ENCODE data around the gene SLC44A5. TPM values are rescaled to one million over a fixed set of nuclear protein-coding genes. Genes with fewer than 3 reads are reported as not detected.
"Not testable (repeated sequence)": the region's sequence is repeated elsewhere in the genome, so short reads cannot be mapped to it uniquely, and the experiment has no call there.

The SLC44A5 gene
- total and polyA plus RNA-seq, 4 donors: 0.75 to 1.6 (median 1.1) TPM

GRCh38 chr1:75181214-75181955 lies 429.5 kb downstream of the SLC44A5 start:
- H3K27ac ChIP-seq (ENCODE audit: low read depth in 1 of 2, low read length in 2 of 2); H3K36me3 ChIP-seq (ENCODE audit: control insufficient read depth in 1 of 2, insufficient read depth in 2 of 2, low read length in 1 of 2); H3K27me3 ChIP-seq (ENCODE audit: control insufficient read depth in 1 of 2, insufficient read depth in 2 of 2, low read length in 1 of 2); H3K4me3 ChIP-seq (ENCODE audit: low read length in 2 of 2); ATAC-seq (ENCODE audit: low FRiP score); intact Hi-C loops (cut with DNase I); H3K4me1 ChIP-seq (ENCODE audit: control insufficient read depth in 1 of 2, insufficient read depth in 2 of 2, low read length in 2 of 2); H3K9me3 ChIP-seq (ENCODE audit: control insufficient read depth, low read length); DNase-seq: not testable (repeated sequence)
- 83% methylated on average over 13 of the region's 13 CpGs for WGBS, 2 donors

- intact Hi-C loops (cut with DNase I): no loop called here
- WGBS, 2 donors: 66 to 70% methylated on average over 2 of the region's 2 CpGs
- ATAC-seq (ENCODE audit: low FRiP score) (no peak), DNase-seq (no peak)
- Histone ChIP-seq H3K9me3 (ENCODE audit: control insufficient read depth, low read length) (peaks cover 2% of the 10 kb centered on the region), H3K4me3 (ENCODE audit: low read length in 2 of 2) (no peak overlapping the region), H3K36me3 (ENCODE audit: control insufficient read depth in 1 of 2, insufficient read depth in 2 of 2, low read length in 1 of 2) (no peaks in the 10 kb centered on the region), H3K4me1 (ENCODE audit: control insufficient read depth in 1 of 2, insufficient read depth in 2 of 2, low read length in 2 of 2) (no peaks in the 10 kb centered on the region), H3K27me3 (ENCODE audit: control insufficient read depth in 1 of 2, insufficient read depth in 2 of 2, low read length in 1 of 2) (no peaks in the 10 kb centered on the region), H3K27ac (ENCODE audit: low read depth in 1 of 2, low read length in 2 of 2) (no peak overlapping the region)
Measured at GRCh38 chr1:75174031-75174760, 436.7 kb downstream of the SLC44A5 start.

GRCh38 chr1:75172556-75172955 lies 438.4 kb downstream of the SLC44A5 start:
- Histone ChIP-seq H3K4me3 (ENCODE audit: low read length in 2 of 2) (no peak overlapping the region), H3K4me1 (ENCODE audit: control insufficient read depth in 1 of 2, insufficient read depth in 2 of 2, low read length in 2 of 2) (no peaks in the 10 kb centered on the region), H3K9me3 (ENCODE audit: control insufficient read depth, low read length) (peaks cover 2% of the 10 kb centered on the region), H3K27ac (ENCODE audit: low read depth in 1 of 2, low read length in 2 of 2) (no peak overlapping the region), H3K27me3 (ENCODE audit: control insufficient read depth in 1 of 2, insufficient read depth in 2 of 2, low read length in 1 of 2) (no peaks in the 10 kb centered on the region), H3K36me3 (ENCODE audit: control insufficient read depth in 1 of 2, insufficient read depth in 2 of 2, low read length in 1 of 2) (no peaks in the 10 kb centered on the region)
- no peak for DNase-seq
- intact Hi-C loops (cut with DNase I): no loop called here
- no peak for ATAC-seq (ENCODE audit: low FRiP score)
- WGBS, 2 donors: 9 to 11% methylated on average over 1 of the region's 1 CpG

- Histone ChIP-seq H3K36me3 (ENCODE audit: control insufficient read depth in 1 of 2, insufficient read depth in 2 of 2, low read length in 1 of 2) (no peaks in the 10 kb centered on the region), H3K27ac (ENCODE audit: low read depth in 1 of 2, low read length in 2 of 2) (no peak overlapping the region), H3K4me1 (ENCODE audit: control insufficient read depth in 1 of 2, insufficient read depth in 2 of 2, low read length in 2 of 2) (no peaks in the 10 kb centered on the region), H3K4me3 (ENCODE audit: low read length in 2 of 2) (no peak overlapping the region), H3K9me3 (ENCODE audit: control insufficient read depth, low read length) (peaks cover 2% of the 10 kb centered on the region), H3K27me3 (ENCODE audit: control insufficient read depth in 1 of 2, insufficient read depth in 2 of 2, low read length in 1 of 2) (no peaks in the 10 kb centered on the region)
- DNase-seq (no peak), ATAC-seq (ENCODE audit: low FRiP score) (no peak)
- intact Hi-C loops (cut with DNase I): no loop called here
- 52 to 55% methylated on average over 1 of the region's 1 CpG for WGBS, 2 donors
Measured at GRCh38 chr1:75171876-75172275, 439.0 kb downstream of the SLC44A5 start.

GRCh38 chr1:75170981-75171380 lies 439.9 kb downstream of the SLC44A5 start:
- Histone ChIP-seq H3K36me3 (ENCODE audit: control insufficient read depth in 1 of 2, insufficient read depth in 2 of 2, low read length in 1 of 2) (no peaks in the 10 kb centered on the region), H3K27me3 (ENCODE audit: control insufficient read depth in 1 of 2, insufficient read depth in 2 of 2, low read length in 1 of 2) (no peaks in the 10 kb centered on the region), H3K4me3 (ENCODE audit: low read length in 2 of 2) (no peak overlapping the region), H3K27ac (ENCODE audit: low read depth in 1 of 2, low read length in 2 of 2) (no peak overlapping the region), H3K4me1 (ENCODE audit: control insufficient read depth in 1 of 2, insufficient read depth in 2 of 2, low read length in 2 of 2) (no peaks in the 10 kb centered on the region), H3K9me3 (ENCODE audit: control insufficient read depth, low read length) (peaks cover 2% of the 10 kb centered on the region)
- no peak for ATAC-seq (ENCODE audit: low FRiP score)
- WGBS, 2 donors: 49 to 59% methylated on average over 2 of the region's 2 CpGs
- intact Hi-C loops (cut with DNase I): no loop called here
- DNase-seq: no peak

GRCh38 chr1:75170011-75170410 lies 440.9 kb downstream of the SLC44A5 start:
- H3K36me3 ChIP-seq (ENCODE audit: control insufficient read depth in 1 of 2, insufficient read depth in 2 of 2, low read length in 1 of 2): no peaks in the 10 kb centered on the region
- 91 to 95% methylated on average over 2 of the region's 2 CpGs for WGBS, 2 donors
- intact Hi-C loops (cut with DNase I): no loop called here
- no peak for DNase-seq
- H3K4me3 ChIP-seq (ENCODE audit: low read length in 2 of 2): no peak overlapping the region
- no peaks in the 10 kb centered on the region for H3K4me1 ChIP-seq (ENCODE audit: control insufficient read depth in 1 of 2, insufficient read depth in 2 of 2, low read length in 2 of 2)
- no peaks in the 10 kb centered on the region for H3K27me3 ChIP-seq (ENCODE audit: control insufficient read depth in 1 of 2, insufficient read depth in 2 of 2, low read length in 1 of 2)
- H3K9me3 ChIP-seq (ENCODE audit: control insufficient read depth, low read length): no peaks in the 10 kb centered on the region
- no peak for ATAC-seq (ENCODE audit: low FRiP score)
- no peak overlapping the region for H3K27ac ChIP-seq (ENCODE audit: low read depth in 1 of 2, low read length in 2 of 2)

GRCh38 chr1:75166821-75167220 lies 444.1 kb downstream of the SLC44A5 start:
- intact Hi-C loops (cut with DNase I): no loop called here
- 80 to 82% methylated on average over 4 of the region's 4 CpGs for WGBS, 2 donors
- Histone ChIP-seq H3K27me3 (ENCODE audit: control insufficient read depth in 1 of 2, insufficient read depth in 2 of 2, low read length in 1 of 2) (no peaks in the 10 kb centered on the region), H3K36me3 (ENCODE audit: control insufficient read depth in 1 of 2, insufficient read depth in 2 of 2, low read length in 1 of 2) (no peaks in the 10 kb centered on the region), H3K27ac (ENCODE audit: low read depth in 1 of 2, low read length in 2 of 2) (no peak overlapping the region), H3K4me1 (ENCODE audit: control insufficient read depth in 1 of 2, insufficient read depth in 2 of 2, low read length in 2 of 2) (no peaks in the 10 kb centered on the region), H3K9me3 (ENCODE audit: control insufficient read depth, low read length) (peaks cover 2% of the 10 kb centered on the region), H3K4me3 (ENCODE audit: low read length in 2 of 2) (no peak overlapping the region)
- DNase-seq (no peak), ATAC-seq (ENCODE audit: low FRiP score) (no peak)

- no peak for DNase-seq
- Histone ChIP-seq H3K27ac (ENCODE audit: low read depth in 1 of 2, low read length in 2 of 2) (no peak overlapping the region), H3K4me3 (ENCODE audit: low read length in 2 of 2) (no peak overlapping the region), H3K4me1 (ENCODE audit: control insufficient read depth in 1 of 2, insufficient read depth in 2 of 2, low read length in 2 of 2) (no peaks in the 10 kb centered on the region), H3K9me3 (ENCODE audit: control insufficient read depth, low read length) (peaks cover 2% of the 10 kb centered on the region), H3K27me3 (ENCODE audit: control insufficient read depth in 1 of 2, insufficient read depth in 2 of 2, low read length in 1 of 2) (no peaks in the 10 kb centered on the region), H3K36me3 (ENCODE audit: control insufficient read depth in 1 of 2, insufficient read depth in 2 of 2, low read length in 1 of 2) (no peaks in the 10 kb centered on the region)
- ATAC-seq (ENCODE audit: low FRiP score): no peak
- intact Hi-C loops (cut with DNase I): no loop called here
Measured at GRCh38 chr1:75165264-75165663, 445.6 kb downstream of the SLC44A5 start.

GRCh38 chr1:75159154-75159553 lies 451.8 kb downstream of the SLC44A5 start:
- Histone ChIP-seq H3K27ac (ENCODE audit: low read depth in 1 of 2, low read length in 2 of 2) (no peak overlapping the region), H3K27me3 (ENCODE audit: control insufficient read depth in 1 of 2, insufficient read depth in 2 of 2, low read length in 1 of 2) (peaks cover 0 to 2% of the 10 kb centered on the region in 2 donors), H3K4me3 (ENCODE audit: low read length in 2 of 2) (no peak overlapping the region), H3K9me3 (ENCODE audit: control insufficient read depth, low read length) (peaks cover 2% of the 10 kb centered on the region), H3K4me1 (ENCODE audit: control insufficient read depth in 1 of 2, insufficient read depth in 2 of 2, low read length in 2 of 2) (no peaks in the 10 kb centered on the region), H3K36me3 (ENCODE audit: control insufficient read depth in 1 of 2, insufficient read depth in 2 of 2, low read length in 1 of 2) (no peaks in the 10 kb centered on the region)
- no peak for ATAC-seq (ENCODE audit: low FRiP score)
- 84 to 87% methylated on average over 3 of the region's 3 CpGs for WGBS, 2 donors
- intact Hi-C loops (cut with DNase I): no loop called here
- no peak for DNase-seq
